KMS-11 (cell line): ENCODE results near the gene ZIC4.
A peak's percentile ranks its signal among the peaks of the same experiment; 100 is the strongest.

Source experiments
- H2AFZ ChIP-seq: fragments of 200-600 bp; sonication (generic); 2 replicates; pipeline ENCODE4 v1.6.1; 2016; ENCODE audit warnings: antibody characterized with exemption, mixed run types, low read depth
- H3K27ac ChIP-seq: fragments of 200-600 bp; sonication (generic); 2 replicates; pipeline ENCODE4 v1.6.1; 2016; ENCODE audit warnings: mild to moderate bottlenecking, mixed run types
- H3K27me3 ChIP-seq: fragments of 200-600 bp; sonication (generic); 2 replicates; pipeline ENCODE4 v1.6.1; 2017; ENCODE audit warnings: mild to moderate bottlenecking, low read depth, mixed run types, moderate library complexity; ENCODE audit not compliant: insufficient read depth
- H3K36me3 ChIP-seq: fragments of 200-600 bp; sonication (generic); 2 replicates; pipeline ENCODE4 v1.6.1; 2017; ENCODE audit warnings: mild to moderate bottlenecking, mixed run types; ENCODE audit not compliant: insufficient read depth
- H3K4me1 ChIP-seq: fragments of 200-600 bp; sonication (generic); 2 replicates; pipeline ENCODE4 v1.6.1; 2016; ENCODE audit warnings: mild to moderate bottlenecking, low read depth, mixed run types; ENCODE audit not compliant: poor library complexity, severe bottlenecking
- H3K4me2 ChIP-seq: fragments of 200-600 bp; sonication (generic); 2 replicates; pipeline ENCODE4 v1.7.0; 2016; ENCODE audit warnings: mild to moderate bottlenecking, mixed run types
- H3K4me3 ChIP-seq: fragments of 200-600 bp; sonication (generic); IDR thresholded peaks from 2 replicates; pipeline ENCODE4 v1.6.1; 2017; ENCODE audit warnings: low read depth, low read length, mixed read lengths; ENCODE audit not compliant: insufficient read depth
- H3K79me2 ChIP-seq: fragments of 200-600 bp; sonication (generic); 2 replicates; pipeline ENCODE4 v1.6.1; 2016; ENCODE audit warnings: low read depth, mixed run types; ENCODE audit not compliant: insufficient read depth
- H3K9ac ChIP-seq: fragments of 200-600 bp; sonication (generic); 2 replicates; pipeline ENCODE4 v1.6.1; 2016; ENCODE audit warnings: mild to moderate bottlenecking, mixed run types
- H4K20me1 ChIP-seq: fragments of 200-600 bp; sonication (generic); 2 replicates; pipeline ENCODE4 v1.6.1; 2016; ENCODE audit warnings: mild to moderate bottlenecking, mixed run types; ENCODE audit not compliant: insufficient read depth
- TF ChIP-seq, protein P1 (sequence below): fragments of 200-600 bp; sonication (generic); conservative IDR thresholded peaks from 2 replicates; pipeline ENCODE4 v1.6.1; 2017; ENCODE audit warnings: low read depth, mild to moderate bottlenecking, antibody characterized with exemption, low read length, moderate library complexity, mixed read lengths

The ZIC4 gene

DNA sequence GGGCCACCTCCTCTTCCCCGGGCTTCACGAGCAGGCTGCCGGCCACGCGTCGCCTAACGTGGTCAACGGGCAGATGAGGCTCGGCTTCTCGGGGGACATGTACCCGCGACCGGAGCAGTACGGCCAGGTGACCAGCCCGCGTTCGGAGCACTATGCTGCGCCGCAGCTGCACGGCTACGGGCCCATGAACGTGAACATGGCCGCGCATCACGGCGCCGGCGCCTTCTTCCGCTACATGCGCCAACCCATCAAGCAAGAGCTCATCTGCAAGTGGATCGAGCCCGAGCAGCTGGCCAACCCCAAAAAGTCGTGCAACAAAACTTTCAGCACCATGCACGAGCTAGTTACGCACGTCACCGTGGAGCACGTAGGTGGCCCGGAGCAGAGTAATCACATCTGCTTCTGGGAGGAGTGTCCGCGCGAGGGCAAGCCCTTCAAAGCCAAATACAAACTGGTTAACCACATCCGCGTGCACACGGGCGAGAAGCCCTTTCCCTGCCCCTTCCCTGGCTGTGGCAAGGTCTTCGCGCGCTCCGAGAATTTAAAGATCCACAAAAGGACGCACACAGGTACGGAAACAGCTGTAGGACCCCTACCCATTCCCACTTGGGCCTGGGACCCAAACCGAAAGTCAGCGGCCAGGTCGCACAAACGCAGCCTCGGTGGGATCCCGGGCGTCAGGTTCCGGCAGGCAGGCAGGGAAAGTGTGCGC is 4.3 kb upstream of the ZIC4 start:
- H3K4me1 ChIP-seq = no peaks in the 10 kb centered on the region
- peak overlapping the region; percentile 6; the same call in 1 of the 2 replicates for H2AFZ ChIP-seq
- no peaks in the 10 kb centered on the region for H4K20me1 ChIP-seq
- TF ChIP-seq, protein P1, sequence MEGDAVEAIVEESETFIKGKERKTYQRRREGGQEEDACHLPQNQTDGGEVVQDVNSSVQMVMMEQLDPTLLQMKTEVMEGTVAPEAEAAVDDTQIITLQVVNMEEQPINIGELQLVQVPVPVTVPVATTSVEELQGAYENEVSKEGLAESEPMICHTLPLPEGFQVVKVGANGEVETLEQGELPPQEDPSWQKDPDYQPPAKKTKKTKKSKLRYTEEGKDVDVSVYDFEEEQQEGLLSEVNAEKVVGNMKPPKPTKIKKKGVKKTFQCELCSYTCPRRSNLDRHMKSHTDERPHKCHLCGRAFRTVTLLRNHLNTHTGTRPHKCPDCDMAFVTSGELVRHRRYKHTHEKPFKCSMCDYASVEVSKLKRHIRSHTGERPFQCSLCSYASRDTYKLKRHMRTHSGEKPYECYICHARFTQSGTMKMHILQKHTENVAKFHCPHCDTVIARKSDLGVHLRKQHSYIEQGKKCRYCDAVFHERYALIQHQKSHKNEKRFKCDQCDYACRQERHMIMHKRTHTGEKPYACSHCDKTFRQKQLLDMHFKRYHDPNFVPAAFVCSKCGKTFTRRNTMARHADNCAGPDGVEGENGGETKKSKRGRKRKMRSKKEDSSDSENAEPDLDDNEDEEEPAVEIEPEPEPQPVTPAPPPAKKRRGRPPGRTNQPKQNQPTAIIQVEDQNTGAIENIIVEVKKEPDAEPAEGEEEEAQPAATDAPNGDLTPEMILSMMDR = no peak
- H3K27me3 ChIP-seq = no peaks in the 10 kb centered on the region
- H3K79me2 ChIP-seq = no peaks in the 10 kb centered on the region
- H3K36me3 ChIP-seq = no peaks in the 10 kb centered on the region
- H3K4me3 ChIP-seq = no peak overlapping the region
- H3K27ac ChIP-seq = no peak overlapping the region
- no peak overlapping the region for H3K9ac ChIP-seq
- no peak overlapping the region for H3K4me2 ChIP-seq

DNA sequence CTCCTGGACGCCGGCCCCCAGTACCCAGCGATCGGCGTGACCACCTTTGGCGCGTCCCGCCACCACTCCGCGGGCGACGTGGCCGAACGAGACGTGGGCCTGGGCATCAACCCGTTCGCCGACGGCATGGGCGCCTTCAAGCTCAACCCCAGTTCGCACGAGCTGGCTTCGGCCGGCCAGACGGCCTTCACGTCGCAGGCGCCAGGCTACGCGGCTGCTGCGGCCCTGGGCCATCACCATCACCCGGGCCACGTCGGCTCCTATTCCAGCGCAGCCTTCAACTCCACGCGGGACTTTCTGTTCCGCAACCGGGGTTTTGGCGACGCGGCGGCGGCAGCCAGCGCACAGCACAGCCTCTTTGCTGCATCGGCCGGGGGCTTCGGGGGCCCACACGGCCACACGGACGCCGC is 3.8 kb upstream of the ZIC4 start:
- Histone ChIP-seq H3K27me3 (no peaks in the 10 kb centered on the region), H3K27ac (no peak overlapping the region), H4K20me1 (no peaks in the 10 kb centered on the region), H3K36me3 (no peaks in the 10 kb centered on the region), H3K4me1 (no peaks in the 10 kb centered on the region), H3K9ac (no peak overlapping the region), H3K4me2 (no peak overlapping the region), H2AFZ (no peak overlapping the region), H3K79me2 (no peaks in the 10 kb centered on the region), H3K4me3 (no peak overlapping the region)
- TF ChIP-seq, protein P1 = no peak

DNA sequence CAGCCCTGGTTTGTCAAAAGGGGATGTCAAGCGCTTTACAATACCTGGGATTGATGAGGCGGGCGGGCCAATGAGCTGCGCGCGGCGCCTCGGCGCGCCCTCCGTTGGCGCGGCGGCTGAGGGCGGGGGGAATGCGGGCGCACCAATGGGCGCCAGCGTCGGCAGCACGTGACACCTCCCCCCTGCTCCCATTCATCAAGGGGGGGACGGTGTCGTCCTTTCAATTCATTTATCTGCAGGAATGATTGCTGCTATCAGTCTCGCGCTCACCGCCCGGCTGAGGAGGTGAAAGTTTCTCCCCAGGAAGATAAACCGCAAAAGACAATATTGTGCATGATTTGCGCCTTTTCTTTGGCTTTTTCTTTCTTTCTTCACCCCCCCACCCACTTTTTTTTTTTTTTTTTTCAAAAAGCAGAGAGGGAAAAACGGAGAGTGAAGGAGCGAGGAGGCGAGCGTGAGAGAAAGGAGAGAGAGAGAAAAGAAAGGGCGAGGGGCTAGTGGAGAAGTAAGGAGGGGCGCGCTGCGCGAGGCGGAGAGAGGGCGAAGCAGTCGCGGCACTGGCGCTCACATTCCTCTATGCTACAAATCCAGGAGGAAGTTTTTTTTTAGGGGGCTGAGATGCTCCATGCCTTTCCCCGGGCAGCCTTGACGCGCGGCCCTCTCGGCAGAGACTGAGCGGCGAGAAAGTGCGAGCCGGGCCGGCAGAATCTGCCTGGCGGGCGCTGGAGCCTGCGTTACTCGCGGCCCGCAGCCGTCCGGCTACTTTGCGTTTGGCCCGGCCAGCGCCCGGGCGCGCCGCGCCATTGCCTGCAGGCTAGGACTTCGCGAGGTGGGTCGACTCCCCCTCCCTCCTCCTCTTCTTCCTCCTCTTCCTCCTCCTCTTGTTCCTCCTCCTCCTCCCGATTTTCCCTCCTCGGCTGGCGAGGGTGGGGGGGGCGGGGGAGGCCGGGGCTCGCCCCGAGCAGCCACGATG is 3.1 kb upstream of the ZIC4 start, which contains the start of gene ZIC1:
Gene ZIC1 (plus strand): TSS at position 223 of the 973 bp plus-strand sequence. CDS start 748 bp downstream, at position 971.
- no peaks in the 10 kb centered on the region for H3K4me1 ChIP-seq
- TF ChIP-seq, protein P1 = no peak
- no peaks in the 10 kb centered on the region for H3K79me2 ChIP-seq
- no peaks in the 10 kb centered on the region for H3K27me3 ChIP-seq
- no peak within 1 kb of the TSS for H3K4me3 ChIP-seq
- no peak within 1 kb of the TSS; the same call in 1 of the 2 replicates for H3K9ac ChIP-seq
- H3K36me3 ChIP-seq = no peaks in the 10 kb centered on the region
- H4K20me1 ChIP-seq = no peaks in the 10 kb centered on the region
- peak within 1 kb of the TSS; percentile 64; the same call in 1 of the 2 replicates for H2AFZ ChIP-seq
- peak within 1 kb of the TSS; percentile 10; the same call in 1 of the 2 replicates for H3K27ac ChIP-seq
- no peak within 1 kb of the TSS for H3K4me2 ChIP-seq

DNA sequence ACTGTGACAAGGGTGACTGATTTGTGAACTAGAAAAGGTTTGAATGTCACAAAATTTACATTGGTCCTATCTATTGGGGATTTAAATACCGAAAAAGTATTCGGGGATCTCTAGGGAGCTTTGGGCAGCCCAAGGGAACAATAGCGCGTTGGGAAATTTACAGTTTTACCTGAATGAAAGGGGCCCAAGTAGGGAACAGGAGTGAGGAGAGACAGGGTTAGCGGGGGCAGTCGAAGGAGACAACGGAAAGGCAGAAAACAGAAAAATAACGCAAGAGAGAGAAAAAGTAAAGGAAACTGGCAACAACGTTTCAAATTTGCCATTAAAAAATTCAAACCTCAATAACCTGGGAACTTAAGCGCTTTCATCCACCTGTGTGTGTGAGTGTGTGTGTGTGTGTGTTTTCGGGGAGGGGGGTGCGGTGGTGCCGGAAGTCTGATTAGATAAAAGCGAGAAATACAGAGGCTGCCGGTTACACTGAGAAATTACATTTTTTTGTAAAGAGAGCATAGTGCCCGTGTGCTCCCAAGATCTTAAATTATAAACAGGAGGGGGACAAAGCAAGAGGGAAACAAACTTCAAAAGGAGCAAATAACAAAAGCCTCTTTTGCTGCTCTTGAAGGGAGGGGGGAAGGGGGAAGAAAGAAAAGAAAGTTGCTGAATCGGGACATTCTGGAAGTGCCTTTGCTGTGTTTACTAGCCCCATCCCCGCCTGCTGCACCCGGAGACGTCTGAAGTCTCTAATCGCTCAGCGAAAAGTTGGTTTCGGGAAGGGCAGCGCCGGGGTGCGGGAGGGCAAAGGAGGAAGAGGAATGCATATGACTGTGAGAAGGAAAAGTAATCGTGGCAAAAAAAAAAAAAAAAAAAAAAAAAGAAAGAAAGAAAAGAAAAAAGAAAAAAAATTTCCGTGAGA is 2.1 kb upstream of the ZIC4 start:
- H3K27me3 ChIP-seq = no peaks in the 10 kb centered on the region
- H3K4me3 ChIP-seq = no peak overlapping the region
- no peak overlapping the region; the same call in 1 of the 2 replicates for H3K9ac ChIP-seq
- TF ChIP-seq, protein P1 = no peak
- peak overlapping the region; percentile 64; the same call in 1 of the 2 replicates for H2AFZ ChIP-seq
- no peaks in the 10 kb centered on the region for H3K4me1 ChIP-seq
- peak overlapping the region; percentile 10; the same call in 1 of the 2 replicates for H3K27ac ChIP-seq
- no peaks in the 10 kb centered on the region for H3K79me2 ChIP-seq
- H3K36me3 ChIP-seq = no peaks in the 10 kb centered on the region
- no peaks in the 10 kb centered on the region for H4K20me1 ChIP-seq
- no peak overlapping the region for H3K4me2 ChIP-seq
